ENCODE results near the gene RGPD5.
"Not testable (repeated sequence)": the region's sequence is repeated elsewhere in the genome, so short reads cannot be mapped to it uniquely, and the experiment has no call there.

GRCh38 chr2:109794074-109794737 is at the start of gene RGPD5:
- TF ChIP-seq CTCF (conservative IDR thresholded peaks at IDR 0.05; ENCODE audit: low read length); EZH2phosphoT487 (IDR thresholded peaks at IDR 0.05; ENCODE audit: borderline replicate concordance): not testable (repeated sequence)

All from Loucy (cell line).